GM20000 (cell line): ENCODE data around the gene NOLC1.
"Not testable (repeated sequence)": the region's sequence is repeated elsewhere in the genome, so short reads cannot be mapped to it uniquely, and the experiment has no call there.

ENCODE experiments used
- DNase-seq: peaks from one replicate; pipeline ENCODE4 v3.0.0; 2012; ENCODE audit warnings: low spot score
- CTCF ChIP-seq: IDR thresholded peaks from 2 replicates; pipeline ENCODE4 v1.5.1; 2012; ENCODE audit warnings: mild to moderate bottlenecking, control low read depth; ENCODE audit errors: extremely low read depth, missing control alignments

The NOLC1 gene

GRCh38 chr10:102185272-102185671, 33.1 kb downstream of the NOLC1 start:
- no peak for DNase-seq
- TF ChIP-seq CTCF: no peak

GRCh38 chr10:102185811-102186527, 33.8 kb downstream of the NOLC1 start:
- no peak for TF ChIP-seq CTCF
- DNase-seq: no peak

GRCh38 chr10:102188298-102188940, 36.2 kb downstream of the NOLC1 start:
- no peak for TF ChIP-seq CTCF
- no peak for DNase-seq

- not testable (repeated sequence) for DNase-seq
Measured at GRCh38 chr10:102188941-102189898, 37.0 kb downstream of the NOLC1 start.

- no peak for TF ChIP-seq CTCF
- DNase-seq: no peak
Measured at GRCh38 chr10:102191956-102192355, 39.8 kb downstream of the NOLC1 start.

GRCh38 chr10:102195296-102195870, 43.2 kb downstream of the NOLC1 start:
- no peak for TF ChIP-seq CTCF
- no peak for DNase-seq

GRCh38 chr10:102196893-102197292, 44.7 kb downstream of the NOLC1 start:
- no peak for TF ChIP-seq CTCF
- DNase-seq: peak; percentile 46
